Heart left ventricle (tissue), 16 donors: Measurements from ENCODE around the gene DCHS2. TPM values are rescaled to one million over a fixed set of nuclear protein-coding genes. Genes with fewer than 3 reads are reported as not detected.

Source experiments
- ATAC-seq, 4 donors: fragments of 200-7000 bp; cut with Tn5 transposase; one replicate each; pipeline ENCODE4 v1.9.1; 2020 to 2022; ENCODE audit warnings: moderate library complexity in 4 of 4, mild to moderate bottlenecking in 3 of 4, moderate number of reproducible peaks in 1 of 4
- DNase-seq, 5 donors: peaks; one replicate each; pipeline ENCODE4 v3.0.0-alpha.2; 2020
- H3K27ac ChIP-seq, 12 donors: fragments of 200-600 bp; sonication (generic) in 4 of 12; one replicate each; pipeline versions ENCODE4 v1.5.0 to v1.8.0; 2016 to 2022; ENCODE audit warnings: mild to moderate bottlenecking in 2 of 12
- H3K27me3 ChIP-seq, 9 donors: fragments of 200-600 bp; sonication (generic) in 2 of 9; one replicate each; pipeline versions ENCODE4 v1.5.1 to v1.8.0; 2016 to 2022; ENCODE audit warnings: mild to moderate bottlenecking in 3 of 9
- H3K36me3 ChIP-seq, 9 donors: fragments of 200-600 bp; sonication (generic) in 2 of 9; one replicate each; pipeline versions ENCODE4 v1.5.0 to v1.8.0; 2018 to 2022; ENCODE audit warnings: mild to moderate bottlenecking in 2 of 9
- H3K4me1 ChIP-seq, 12 donors: fragments of 200-600 bp; sonication (generic) in 4 of 12; one replicate each; pipeline versions ENCODE4 v1.5.0 to v1.8.0; 2016 to 2022; ENCODE audit warnings: mild to moderate bottlenecking in 3 of 12
- H3K4me3 ChIP-seq, 12 donors: fragments of 200-600 bp; sonication (generic) in 4 of 12; one replicate each; pipeline versions ENCODE4 v1.5.0 to v1.8.0; 2017 to 2022; ENCODE audit warnings: mild to moderate bottlenecking in 9 of 12, moderate library complexity in 4 of 12
- H3K9me3 ChIP-seq, 12 donors: fragments of 200-600 bp; sonication (generic) in 4 of 12; one replicate each; pipeline versions ENCODE4 v1.5.0 to v1.8.0; 2016 to 2022; ENCODE audit warnings: mild to moderate bottlenecking in 1 of 12
- CTCF ChIP-seq, 12 donors: fragments of 200-600 bp; sonication (generic) in 4 of 12; IDR thresholded peaks; one replicate each; pipeline versions ENCODE4 v1.5.0 to v1.8.0; 2018 to 2022; ENCODE audit warnings: antibody characterized with exemption in 12 of 12, mild to moderate bottlenecking in 5 of 12
- POLR2A ChIP-seq, 2 donors: fragments of 450-650 bp; IDR thresholded peaks; one replicate each; pipeline ENCODE4 v1.6.1; 2017; ENCODE audit warnings: antibody characterized with exemption in 2 of 2, mild to moderate bottlenecking in 2 of 2, moderate library complexity in 2 of 2
- WGBS, 4 donors: extraction: QIAGEN DNeasy Blood & Tissue Kit in 2 of 4; methylation state at CpG; one replicate each; pipeline versions ENCODE4 v1.1.5 to v1.1.7; 2013 to 2018; 5-methylcytosine and 5-hydroxymethylcytosine counted together
- intact Hi-C, 10 donors: fragments of 100-400 bp; cut with DNase I; formaldehyde crosslinking; loops; one replicate each; pipeline versions ENCODE4 v1.11.1 to v1.14.2; 2022
- polyA plus RNA-seq, 2 donors: library from polyadenylated mRNA; stranded (reverse); fragments of 200-250 nt; gene quantifications; one replicate each; pipeline ENCODE4 v1.2.3, GENCODE V29; 2013
- total RNA-seq, 9 donors: library from RNA; depleted of rRNA in 2 of 9; stranded (reverse); fragments of >200 nt in 2 of 9; fragmentation: NEBNext Ultra II Directional in 3 of 9; extraction: Animal tissue kit (Norgen Biotek cat#: 25700) in 3 of 9; gene quantifications; one replicate each; pipeline versions ENCODE4 v1.1.0 to v1.2.4, GENCODE V29; 2016 to 2023
- donor health status: ischemic (EF 13 %, LVEDD 7.1; RV severe dilation, severe dysfunction).
- donor health status: healthy with polysubstance abuse.
- donor health status: DM: no; HTN: yes; CAD: no.
- donor health status: DM: no; HTN: no; CAD: no.
- donor health status: ischemic (EF 25% LVEDD 6.9; RV normal size, moderate dysfunction).
- donor health status: ischemic (EF 25% LVEDD 5.7; RV mildly dilated, moderate dysfunction).
- donor health status: healthy.
- donor health status: DM: yes; HTN: yes; CAD: no.
- donor health status: ischemic (EF 35%, LVEDD 5.7; RV mildly dilated, moderate dysfunction).
- donor health status: nonischemic (EF 11% LVEDD 7.7; RV severe dilation, severe dysfunction).
- donor health status: DM: yes; HTN: yes; CAD: no.
- donor health status: PGD.
- donor health status: ischemic (EF 29% LVEDD 5.4; RV normal size, mild dysfunction).
- donor health status: nonischemic (EF 23%, LVEDD 6.1; RV moderate dilation, normal function).

Gene DCHS2
- total and polyA plus RNA-seq, 11 donors = under 0.01 to 0.49 (median 0.15) TPM; not detected in 5

DNA sequence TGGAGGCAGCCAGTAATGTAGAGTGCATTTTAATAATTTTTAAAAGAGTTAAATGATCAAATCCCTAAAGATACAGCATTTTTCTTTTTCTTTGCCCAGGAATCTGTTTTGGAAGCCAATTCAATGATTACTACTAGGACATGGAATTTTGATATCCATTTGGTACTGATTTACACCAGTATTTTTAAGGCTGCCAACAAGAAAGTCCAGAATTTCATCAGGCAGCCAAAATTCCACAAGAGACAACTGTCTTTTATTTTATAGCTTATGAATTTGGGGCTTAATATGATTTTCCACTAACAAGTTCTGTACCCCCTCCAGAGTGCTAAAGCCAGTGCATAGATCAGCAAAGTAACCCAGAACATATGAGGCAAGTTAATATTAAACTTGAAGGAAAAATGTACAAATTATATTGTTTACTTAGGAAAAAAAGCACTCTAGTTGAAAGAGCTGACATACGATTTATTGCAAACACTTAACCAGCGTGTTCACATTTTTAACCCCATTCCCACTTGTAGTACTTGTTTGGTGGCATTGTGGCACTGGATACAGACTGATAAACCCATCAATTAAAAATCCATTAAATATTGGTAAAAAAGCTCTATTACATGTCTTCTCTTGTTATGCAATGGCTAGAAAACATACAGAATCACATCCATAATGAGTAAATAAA is 259.7 kb downstream of the DCHS2 start:
- no peak overlapping the region for H3K27ac ChIP-seq
- WGBS, 4 donors = 63 to 79% (median 71%) methylated on average over 2 of the region's 2 CpGs
- TF ChIP-seq POLR2A (IDR thresholded peaks at IDR 0.05) (no peak), CTCF (IDR thresholded peaks at IDR 0.05) (no peak)
- no peaks in the 10 kb centered on the region for H3K4me1 ChIP-seq
- DNase-seq (no peak), ATAC-seq (no peak)
- no peaks in the 10 kb centered on the region for H3K9me3 ChIP-seq
- H3K4me3 ChIP-seq = no peak overlapping the region
- H3K36me3 ChIP-seq = no peaks in the 10 kb centered on the region
- intact Hi-C loops = no loop called here
- H3K27me3 ChIP-seq = no peaks in the 10 kb centered on the region

DNA sequence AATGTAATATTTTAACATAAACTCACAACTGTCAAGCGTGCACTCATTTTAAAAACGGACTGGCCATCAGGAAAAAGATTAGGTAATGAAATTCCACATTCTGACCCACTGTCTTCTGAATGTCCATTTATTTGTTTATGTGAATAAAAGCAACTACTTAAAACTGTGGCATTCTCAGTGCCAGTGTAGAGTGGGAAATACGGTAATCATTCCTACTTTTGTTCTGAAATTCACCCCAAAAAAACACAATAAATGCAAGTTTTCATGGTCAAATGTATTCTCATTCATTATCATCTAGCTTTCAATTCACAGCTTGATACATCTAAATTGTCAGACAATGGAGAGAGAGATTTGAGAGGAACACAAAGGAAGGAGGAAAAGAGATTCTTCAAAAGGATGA is 260.9 kb downstream of the DCHS2 start:
- no peaks in the 10 kb centered on the region for H3K36me3 ChIP-seq
- TF ChIP-seq POLR2A (IDR thresholded peaks at IDR 0.05) (no peak), CTCF (IDR thresholded peaks at IDR 0.05) (no peak)
- no peaks in the 10 kb centered on the region for H3K4me1 ChIP-seq
- no peak overlapping the region for H3K27ac ChIP-seq
- whole genome bisulfite sequencing, 4 donors = 77 to 83% (median 80%) methylated on average over 3 of the region's 3 CpGs
- no peaks in the 10 kb centered on the region for H3K27me3 ChIP-seq
- intact Hi-C loops = no loop called here
- no peaks in the 10 kb centered on the region for H3K9me3 ChIP-seq
- ATAC-seq (no peak), DNase-seq (no peak)
- H3K4me3 ChIP-seq = no peak overlapping the region

GRCh38 chr4:154230091-154230490 is 261.5 kb downstream of the DCHS2 start:
- Histone ChIP-seq H3K4me3 (no peak overlapping the region), H3K27ac (no peak overlapping the region), H3K27me3 (no peaks in the 10 kb centered on the region), H3K36me3 (no peaks in the 10 kb centered on the region), H3K9me3 (no peaks in the 10 kb centered on the region), H3K4me1 (no peaks in the 10 kb centered on the region)
- no peak for TF ChIP-seq POLR2A (IDR thresholded peaks at IDR 0.05)
- TF ChIP-seq CTCF (IDR thresholded peaks at IDR 0.05) = no peak
- intact Hi-C loops = no loop called here
- 52 to 62% (median 55%) methylated on average over 2 of the region's 2 CpGs for WGBS, 4 donors
- DNase-seq (no peak), ATAC-seq (no peak)

- Histone ChIP-seq H3K4me1 (no peaks in the 10 kb centered on the region), H3K36me3 (no peaks in the 10 kb centered on the region), H3K9me3 (peaks cover 0 to 32% (median 19%) of the 10 kb centered on the region in 12 donors), H3K27ac (no peak overlapping the region), H3K27me3 (no peaks in the 10 kb centered on the region), H3K4me3 (no peak overlapping the region)
- no peak for ATAC-seq
- no peak for TF ChIP-seq CTCF (IDR thresholded peaks at IDR 0.05)
- TF ChIP-seq POLR2A (IDR thresholded peaks at IDR 0.05) = no peak
- no peak for DNase-seq
- intact Hi-C loops = no loop called here
These were observed 268.7 kb downstream of the DCHS2 start for GRCh38 chr4:154222875-154223274.
